K562 (cell line): ENCODE results near the gene APOBEC3C. TPM values are rescaled to one million over a fixed set of nuclear protein-coding genes. Genes with fewer than 3 reads are reported as not detected.
A peak's percentile ranks its signal among the peaks of the same experiment; 100 is the strongest.

Experiments used
- ATF7 ChIP-seq: fragments of 450-650 bp; IDR thresholded peaks from 2 replicates; pipeline ENCODE4 v1.7.1; 2014; ENCODE audit warnings: mild to moderate bottlenecking, moderate library complexity
- E2F3 ChIP-seq: fragments of 250-450 bp; sonication (Bioruptor Pico); IDR thresholded peaks from 2 replicates; pipeline ENCODE4 v1.4.0; 2020; ENCODE audit warnings: mild to moderate bottlenecking
- EP300 ChIP-seq: IDR thresholded peaks from 2 replicates; pipeline ENCODE4 v1.6.1; 2012; ENCODE audit warnings: low read length, improper control_type of control experiment
- FOXJ2 ChIP-seq: fragments of 200-800 bp; sonication (Bioruptor generic); IDR thresholded peaks from 2 replicates; pipeline ENCODE4 v1.6.1; 2016; ENCODE audit warnings: missing genetic modification characterization, missing compliant biosample characterization
- MIER1 ChIP-seq: fragments of 450-650 bp; IDR thresholded peaks from 2 replicates; pipeline ENCODE4 v1.6.1; 2016; ENCODE audit warnings: antibody characterized with exemption, mild to moderate bottlenecking, low read depth
- NR1H2 ChIP-seq: sonication (generic); formaldehyde crosslinking; IDR thresholded peaks from 2 replicates; pipeline ENCODE4 v1.4.0; 2020; ENCODE audit warnings: mild to moderate bottlenecking, missing genetic modification reagents
- NR4A1 ChIP-seq, 2 experiments: fragments of 250-450 bp in 1 of 2; fragments of 450-650 bp in 1 of 2; sonication (Bioruptor Pico) in 1 of 2; IDR thresholded peaks; 2 replicates each; pipeline versions ENCODE4 v1.4.0 to v1.6.1; 2016 to 2020; ENCODE audit warnings: mild to moderate bottlenecking in 2 of 2, missing compliant biosample characterization in 1 of 2, missing genetic modification characterization in 1 of 2, moderate library complexity in 1 of 2
- PRMT5 ChIP-seq: sonication (generic); formaldehyde crosslinking; IDR thresholded peaks from 2 replicates; pipeline ENCODE4 v1.5.0; 2020; ENCODE audit warnings: missing genetic modification reagents
- RAD51 ChIP-seq: fragments of 450-650 bp; IDR thresholded peaks from 2 replicates; pipeline ENCODE4 v1.7.1; 2016; ENCODE audit warnings: low read depth, mild to moderate bottlenecking, borderline replicate concordance
- RCOR1 ChIP-seq, 2 experiments: IDR thresholded peaks; 2 replicates each; pipeline ENCODE4 v1.6.1; 2012; ENCODE audit warnings: low read depth in 2 of 2, low read length in 2 of 2, borderline replicate concordance in 1 of 2, improper control_type of control experiment in 1 of 2
- RNF219 ChIP-seq: fragments of 250-450 bp; sonication (Bioruptor Pico); IDR thresholded peaks from 2 replicates; pipeline ENCODE4 v1.5.0; 2022; ENCODE audit warnings: mild to moderate bottlenecking
- SMAD1 ChIP-seq: fragments of 150-350 bp; IDR thresholded peaks from 2 replicates; pipeline ENCODE4 v1.6.1; 2014; ENCODE audit warnings: low read length, low read depth; ENCODE audit not compliant: partially characterized antibody
- TBL1XR1 ChIP-seq, 2 experiments: IDR thresholded peaks; 2 replicates each; pipeline ENCODE4 v1.6.1; 2012; ENCODE audit warnings: improper control_type of control experiment in 2 of 2, low read length in 2 of 2, mild to moderate bottlenecking in 1 of 2
- TFE3 ChIP-seq: fragments of 450-650 bp; formaldehyde crosslinking; IDR thresholded peaks from 2 replicates; pipeline ENCODE4 v1.4.0; 2020; ENCODE audit warnings: mild to moderate bottlenecking, mixed read lengths
- VEZF1 ChIP-seq: fragments of 200-800 bp; sonication (Bioruptor generic); IDR thresholded peaks from 2 replicates; pipeline ENCODE4 v1.6.1; 2017; ENCODE audit warnings: missing genetic modification characterization, missing compliant biosample characterization
- ZNF124 ChIP-seq: sonication (generic); formaldehyde crosslinking; IDR thresholded peaks from 2 replicates; pipeline ENCODE4 v1.8.1; 2022; ENCODE audit warnings: missing genetic modification reagents
- ZNF655 ChIP-seq: fragments of 250-450 bp; sonication (Bioruptor Pico); IDR thresholded peaks from 2 replicates; pipeline ENCODE4 v1.5.0; 2021
- ZNF75A ChIP-seq: fragments of 450-650 bp; formaldehyde crosslinking; IDR thresholded peaks from 2 replicates; pipeline ENCODE4 v1.4.0; 2020; ENCODE audit warnings: mild to moderate bottlenecking
- polyA plus RNA-seq, 8 experiments: library from polyadenylated mRNA; depleted of rRNA in 4 of 8; stranded (reverse) in 5 of 8; unstranded in 3 of 8; fragments of >200 nt; fragmentation: Nextera tagmentation in 2 of 8; fragmentation: Illumina TruSeq in 1 of 8; extraction: Ambion mirVana in 2 of 8; extraction: Trizol in 1 of 8; gene quantifications; 2 replicates each; pipeline versions ENCODE4 v1.2.1 to v1.2.3, GENCODE V29; 2011 to 2014; ENCODE audit warnings: inconsistent platforms in 1 of 8, missing spikeins in 1 of 8
- total RNA-seq, 7 experiments: library from RNA; depleted of rRNA in 6 of 7; stranded (reverse); fragments of >200 nt in 6 of 7; fragmentation: Illumina TruSeq in 2 of 7; extraction: Trizol in 2 of 7; gene quantifications; 2 replicates each; pipeline versions ENCODE4 v1.2.1 to v1.2.3, GENCODE V29; 2011 to 2021; ENCODE audit warnings: low replicate concordance in 1 of 7

The APOBEC3C gene
- total and polyA plus RNA-seq, 9 of the 15 experiments (the other 6 are each of a cell fraction or from before 2014, with no cell fraction given) = 12.4 to 285 (median 55.5) TPM

- TF ChIP-seq ZNF655 (CRISPR knock-in tag) (no peak), PRMT5 (no peak), E2F3 (CRISPR knock-in tag) (no peak), ZNF124 (no peak), TBL1XR1 (IDR thresholded peaks at IDR 0.05; ENCODE audit: low read length in 2 of 2) (no peak), FOXJ2 (no peak), RNF219 (CRISPR knock-in tag) (no peak), NR4A1 (CRISPR knock-in tag; IDR thresholded peaks at IDR 0.05) (no peak), NR4A1 (tag; IDR thresholded peaks at IDR 0.05) (no peak), TFE3 (CRISPR knock-in tag) (no peak), RCOR1 (IDR thresholded peaks at IDR 0.05; ENCODE audit: borderline replicate concordance in 1 of 2, low read depth in 2 of 2, low read length in 2 of 2) (peak in 1 of 2 experiments; percentile 69; a peak in 2 of 4 replicates), RAD51 (no peak), MIER1 (no peak), ZNF75A (CRISPR knock-in tag) (no peak), NR1H2 (CRISPR knock-in tag) (no peak), ATF7 (peak; percentile 53; the same call in 1 of the 2 replicates), VEZF1 (peak; percentile 67; the same call in 1 of the 2 replicates), EP300 (peak; percentile 36), SMAD1 (no peak)
These were observed 31.8 kb upstream of the APOBEC3C start, which contains the start of gene APOBEC3B (continued) for GRCh38 chr22:38981992-38982927.
